Omental fat pad (tissue), 4 donors: ENCODE results near the gene MEX3B. TPM values are rescaled to one million over a fixed set of nuclear protein-coding genes. Genes with fewer than 3 reads are reported as not detected.

Source experiments
- ATAC-seq: fragments of 150-250 bp; one replicate; pipeline ENCODE4 v1.9.1; 2016; ENCODE audit warnings: mild to moderate bottlenecking, moderate library complexity; ENCODE audit not compliant: low FRiP score
- DNase-seq: peaks from one replicate; pipeline ENCODE4 v3.0.0-alpha.2; 2019; ENCODE audit warnings: low spot score
- total RNA-seq, 4 donors: library from RNA; depleted of rRNA; stranded (reverse); fragments of >200 nt; gene quantifications; one replicate each; pipeline ENCODE4 v1.1.0, GENCODE V29; 2016
- TF ChIP-seq, protein P1 (sequence below), 3 donors: fragments of 450-650 bp; IDR thresholded peaks; one replicate each; pipeline ENCODE4 v1.5.1; 2016 to 2017; ENCODE audit warnings: antibody characterized with exemption in 3 of 3, mild to moderate bottlenecking in 3 of 3, moderate library complexity in 2 of 3

MEX3B gene
- total RNA-seq, 4 donors from 2014 or later: 0.48 to 1.6 (median 0.84) TPM

DNA sequence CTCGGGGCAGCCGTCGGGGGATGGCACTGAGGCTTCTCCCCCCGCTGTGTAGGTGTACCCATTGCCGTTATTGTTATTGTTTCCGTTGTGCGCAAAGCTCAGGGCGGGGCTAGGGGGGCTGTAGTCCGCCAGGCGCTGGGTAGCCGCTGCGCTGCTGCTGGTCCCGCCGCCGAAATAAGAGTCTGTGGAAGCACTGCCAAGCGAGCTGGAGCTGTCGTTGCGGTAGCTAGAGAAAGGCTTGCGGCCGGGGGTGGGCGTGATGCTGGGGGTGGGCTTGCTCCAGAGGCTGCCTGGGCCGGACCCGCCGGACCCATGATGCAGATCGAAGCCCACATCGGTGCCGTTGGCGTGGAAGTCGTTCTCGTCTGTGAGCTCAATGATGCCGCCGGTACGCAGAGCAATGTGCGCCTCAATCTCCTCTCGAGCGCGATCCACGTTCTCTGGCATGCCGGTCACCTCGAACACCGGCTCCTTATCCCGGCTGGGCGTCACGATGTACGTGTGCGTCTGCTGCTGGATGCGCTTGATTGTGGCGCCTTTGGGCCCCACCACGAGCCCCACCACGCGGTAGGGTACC, 1.9 kb downstream of the MEX3B start:
- TF ChIP-seq, protein P1, sequence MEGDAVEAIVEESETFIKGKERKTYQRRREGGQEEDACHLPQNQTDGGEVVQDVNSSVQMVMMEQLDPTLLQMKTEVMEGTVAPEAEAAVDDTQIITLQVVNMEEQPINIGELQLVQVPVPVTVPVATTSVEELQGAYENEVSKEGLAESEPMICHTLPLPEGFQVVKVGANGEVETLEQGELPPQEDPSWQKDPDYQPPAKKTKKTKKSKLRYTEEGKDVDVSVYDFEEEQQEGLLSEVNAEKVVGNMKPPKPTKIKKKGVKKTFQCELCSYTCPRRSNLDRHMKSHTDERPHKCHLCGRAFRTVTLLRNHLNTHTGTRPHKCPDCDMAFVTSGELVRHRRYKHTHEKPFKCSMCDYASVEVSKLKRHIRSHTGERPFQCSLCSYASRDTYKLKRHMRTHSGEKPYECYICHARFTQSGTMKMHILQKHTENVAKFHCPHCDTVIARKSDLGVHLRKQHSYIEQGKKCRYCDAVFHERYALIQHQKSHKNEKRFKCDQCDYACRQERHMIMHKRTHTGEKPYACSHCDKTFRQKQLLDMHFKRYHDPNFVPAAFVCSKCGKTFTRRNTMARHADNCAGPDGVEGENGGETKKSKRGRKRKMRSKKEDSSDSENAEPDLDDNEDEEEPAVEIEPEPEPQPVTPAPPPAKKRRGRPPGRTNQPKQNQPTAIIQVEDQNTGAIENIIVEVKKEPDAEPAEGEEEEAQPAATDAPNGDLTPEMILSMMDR (IDR thresholded peaks at IDR 0.05): no peak
- no peak for DNase-seq
- no peak for ATAC-seq

DNA sequence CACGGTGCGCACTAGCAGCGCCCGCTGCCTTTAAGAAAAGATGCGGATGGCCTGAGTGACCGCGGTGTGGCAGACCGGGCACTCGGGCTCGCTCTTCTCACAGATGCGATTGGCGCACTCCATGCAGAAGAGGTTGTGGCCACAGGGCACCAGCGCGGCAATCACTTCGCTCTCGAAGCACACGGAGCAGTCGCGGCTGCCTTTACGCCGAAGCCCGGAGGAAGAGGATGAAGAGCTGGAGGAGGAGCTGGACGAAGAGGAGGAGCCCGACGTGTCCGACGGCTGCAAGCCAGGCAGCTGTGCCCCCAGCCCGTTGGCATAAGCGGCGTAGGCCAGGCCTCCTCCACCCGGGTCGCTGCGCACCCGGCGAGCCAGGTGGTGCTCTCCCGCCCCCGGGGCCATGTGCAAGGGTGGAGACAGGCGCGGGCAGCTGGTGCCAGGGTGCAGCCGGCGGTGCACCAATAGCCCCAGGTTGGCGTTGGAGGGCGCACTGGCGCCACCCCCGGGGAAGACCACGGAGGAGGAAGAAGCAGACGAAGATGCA, 2.6 kb downstream of the MEX3B start:
- no peak for DNase-seq
- TF ChIP-seq, protein P1 (IDR thresholded peaks at IDR 0.05): no peak
- no peak for ATAC-seq

DNA sequence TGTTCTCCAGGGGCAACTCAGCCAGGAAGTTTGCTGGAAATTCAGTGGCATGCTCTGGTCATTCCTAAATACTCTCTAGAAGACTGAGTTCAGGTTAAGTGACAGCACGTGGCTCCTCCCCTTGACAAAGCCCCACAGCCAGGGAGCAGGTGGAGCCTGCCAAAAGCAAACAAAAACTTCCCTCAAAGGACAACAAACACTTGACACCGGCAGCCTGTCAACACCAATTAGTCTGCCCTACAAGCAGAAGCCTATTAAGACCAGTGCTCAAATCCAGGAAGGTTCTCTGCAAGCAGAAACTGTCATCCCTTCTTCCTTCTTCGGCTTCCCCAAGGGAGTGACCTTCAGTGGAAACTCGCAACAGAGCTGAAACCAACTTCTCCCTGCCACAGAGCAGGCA, 5.0 kb downstream of the MEX3B start:
- DNase-seq (no peak), ATAC-seq (no peak)
- TF ChIP-seq, protein P1 (IDR thresholded peaks at IDR 0.05): no peak

DNA sequence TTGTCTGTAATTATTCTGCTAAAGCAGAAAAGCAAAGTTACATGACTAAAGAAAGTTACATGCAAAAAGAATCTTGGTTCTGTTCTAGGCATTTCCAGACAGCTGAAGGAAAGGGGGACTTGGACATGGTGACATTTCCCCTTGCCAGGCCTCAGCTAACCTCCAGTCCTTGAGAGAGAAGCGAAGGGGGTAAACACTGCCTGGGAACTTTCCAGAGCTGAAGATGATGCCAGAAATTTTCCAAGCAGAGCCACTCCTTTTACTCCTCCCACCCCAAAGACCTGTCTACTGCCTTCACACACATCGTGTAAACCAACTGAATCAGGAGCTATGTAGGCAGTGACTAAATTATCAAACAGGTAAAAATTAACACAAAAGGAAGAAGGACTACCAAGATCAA, 5.4 kb downstream of the MEX3B start:
- TF ChIP-seq, protein P1 (IDR thresholded peaks at IDR 0.05): no peak
- ATAC-seq: no peak

DNA sequence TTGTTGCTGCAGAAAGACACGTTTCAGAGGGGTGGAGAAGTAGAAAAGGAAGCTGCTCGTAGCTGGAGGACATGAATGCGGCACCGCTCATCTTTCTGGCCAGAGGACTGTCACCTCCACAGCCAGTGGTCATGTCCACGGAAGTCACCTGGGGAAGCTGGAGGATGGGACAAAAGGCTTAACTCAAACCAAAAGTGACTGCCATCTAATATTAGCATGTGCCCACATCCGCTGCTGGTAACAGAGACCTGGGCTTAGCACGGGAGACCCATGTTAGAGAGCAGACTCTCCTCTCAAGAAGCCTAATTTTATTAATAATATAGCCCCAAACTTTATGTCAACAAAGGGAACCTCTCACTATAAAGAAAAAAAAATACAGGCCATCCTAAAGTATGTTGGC, 5.9 kb downstream of the MEX3B start:
- ATAC-seq (no peak), DNase-seq (no peak)
- TF ChIP-seq, protein P1 (IDR thresholded peaks at IDR 0.05): no peak

More for the DNA sequence above, 5.4 kb downstream of the MEX3B start:
- no peak for DNase-seq

DNA sequence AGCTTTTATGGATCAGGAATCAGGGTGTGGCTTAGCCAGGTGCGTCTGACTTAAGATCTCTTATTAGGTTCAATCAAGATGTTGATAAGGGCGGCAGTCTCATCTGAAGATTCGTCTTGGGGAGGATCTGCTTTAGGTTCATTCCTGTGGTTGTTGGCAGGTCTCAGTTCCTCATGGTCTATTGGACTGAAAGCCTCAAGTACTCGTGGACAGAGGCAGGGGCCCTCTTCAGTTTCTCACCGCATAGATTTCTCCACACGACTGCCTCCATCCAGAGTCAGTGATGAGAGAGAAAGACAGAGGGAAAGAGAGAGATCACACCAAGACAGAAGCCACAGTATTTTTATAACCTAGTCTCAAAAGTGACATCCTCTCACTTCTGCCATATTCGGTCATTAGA, 9.4 kb downstream of the MEX3B start:
- ATAC-seq: no peak
- no peak for DNase-seq
- TF ChIP-seq, protein P1 (IDR thresholded peaks at IDR 0.05): no peak

DNA sequence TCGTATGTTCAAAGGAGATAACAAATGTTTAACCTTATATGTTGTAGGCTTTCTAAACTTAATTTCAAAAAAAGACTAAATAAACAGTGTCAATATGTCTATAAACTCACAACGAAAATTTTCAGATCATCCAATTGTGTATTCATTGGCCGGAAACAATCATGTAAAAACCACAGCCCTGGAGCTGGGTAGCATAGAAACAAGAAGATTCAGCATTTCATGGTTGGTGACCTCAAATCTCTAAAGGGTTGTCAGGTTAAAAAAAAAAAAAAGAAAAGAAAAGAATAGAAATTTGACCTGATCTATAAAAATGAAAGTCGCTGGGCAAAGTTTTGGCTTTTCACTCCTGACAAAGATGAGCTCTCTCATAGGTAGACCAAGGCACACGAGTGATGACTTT, 13.9 kb downstream of the MEX3B start:
- TF ChIP-seq, protein P1 (IDR thresholded peaks at IDR 0.05): no peak
- DNase-seq (no peak), ATAC-seq (no peak)
